Karpas-422 (cell line): ENCODE measurements around the gene HIPK2. TPM values are rescaled to one million over a fixed set of nuclear protein-coding genes. Genes with fewer than 3 reads are reported as not detected.

Experiments used
- DNase-seq: peaks from one replicate; pipeline ENCODE4 v3.0.0-alpha.2; 2015
- H2AFZ ChIP-seq: fragments of 200-600 bp; sonication (generic); 2 replicates; pipeline ENCODE4 v1.6.1; 2014; ENCODE audit warnings: antibody characterized with exemption, low read length, mixed read lengths
- H3K27ac ChIP-seq: fragments of 200-600 bp; sonication (generic); 2 replicates; pipeline ENCODE4 v1.5.1; 2014; ENCODE audit warnings: mild to moderate bottlenecking, low read length, moderate library complexity
- H3K27me3 ChIP-seq: fragments of 200-600 bp; sonication (generic); 2 replicates; pipeline ENCODE4 v1.6.1; 2014; ENCODE audit warnings: low read length, mixed read lengths
- H3K36me3 ChIP-seq: fragments of 200-600 bp; sonication (generic); 2 replicates; pipeline ENCODE4 v1.6.1; 2014; ENCODE audit warnings: low read length, mixed read lengths; ENCODE audit not compliant: insufficient read depth
- H3K4me1 ChIP-seq: fragments of 200-600 bp; sonication (generic); 2 replicates; pipeline ENCODE4 v1.6.1; 2014; ENCODE audit warnings: mild to moderate bottlenecking, low read length, mixed read lengths
- H3K4me2 ChIP-seq: fragments of 200-600 bp; sonication (generic); 2 replicates; pipeline ENCODE4 v1.6.1; 2014; ENCODE audit warnings: low read length, low read depth, mild to moderate bottlenecking; ENCODE audit not compliant: poor library complexity, severe bottlenecking
- H3K4me3 ChIP-seq: fragments of 200-600 bp; sonication (generic); 2 replicates; pipeline ENCODE4 v1.5.1; 2014; ENCODE audit warnings: mild to moderate bottlenecking, antibody characterized with exemption, low read length, mixed read lengths
- H3K79me2 ChIP-seq: fragments of 200-600 bp; sonication (generic); 2 replicates; pipeline ENCODE4 v1.6.1; 2014; ENCODE audit warnings: mild to moderate bottlenecking, low read length, mixed read lengths
- H3K9ac ChIP-seq: fragments of 200-600 bp; sonication (generic); 2 replicates; pipeline ENCODE4 v1.6.0; 2014; ENCODE audit warnings: low read length
- H3K9me2 ChIP-seq: fragments of 200-600 bp; sonication (generic), shearing (Covaris generic); replicated peaks from 2 replicates; pipeline ENCODE4 v1.6.0; 2014; ENCODE audit warnings: mild to moderate bottlenecking, low read length, moderate library complexity; ENCODE audit not compliant: insufficient read depth
- H3K9me3 ChIP-seq: fragments of 300-700, 200-600 bp; sonication (generic); 2 replicates; pipeline ENCODE4 v1.6.1; 2014; ENCODE audit warnings: low read length, mixed read lengths
- H4K20me1 ChIP-seq: fragments of 200-600 bp; sonication (generic); 2 replicates; pipeline ENCODE4 v1.6.1; 2014; ENCODE audit warnings: mild to moderate bottlenecking, antibody characterized with exemption, low read length, low read depth; ENCODE audit not compliant: insufficient read depth
- total RNA-seq: library from RNA; depleted of rRNA; stranded (reverse); fragments of >200 nt; shearing (Covaris generic); gene quantifications from 2 replicates; pipeline ENCODE4 v1.2.3, GENCODE V29; 2014; ENCODE audit warnings: low replicate concordance

The HIPK2 gene
- total RNA-seq, 1 experiment from 2014 or later, result not detected

- Histone ChIP-seq H3K9me2 (no peaks in the 10 kb centered on the region), H3K36me3 (no peaks in the 10 kb centered on the region), H3K79me2 (no peaks in the 10 kb centered on the region), H3K4me3 (no peak overlapping the region), H3K27ac (no peak overlapping the region), H3K9me3 (no peaks in the 10 kb centered on the region), H3K9ac (no peak overlapping the region), H3K27me3 (no peaks in the 10 kb centered on the region), H3K4me1 (no peaks in the 10 kb centered on the region), H4K20me1 (no peaks in the 10 kb centered on the region), H2AFZ (no peak overlapping the region), H3K4me2 (no peak overlapping the region)
- DNase-seq, result no peak
Observed at GRCh38 chr7:139541600-139542307, 236.0 kb downstream of the HIPK2 start.

- DNase-seq, result no peak
- no peak overlapping the region for H2AFZ ChIP-seq
- no peaks in the 10 kb centered on the region for H3K9me2 ChIP-seq
- no peaks in the 10 kb centered on the region for H3K79me2 ChIP-seq
- H3K9ac ChIP-seq, result no peak overlapping the region
- H3K4me2 ChIP-seq, result no peak overlapping the region
- no peaks in the 10 kb centered on the region for H3K36me3 ChIP-seq
- H3K27ac ChIP-seq, result no peak overlapping the region
- no peak overlapping the region for H3K4me3 ChIP-seq
- no peaks in the 10 kb centered on the region for H3K9me3 ChIP-seq
- H3K4me1 ChIP-seq, result no peaks in the 10 kb centered on the region
- no peaks in the 10 kb centered on the region for H4K20me1 ChIP-seq
- no peaks in the 10 kb centered on the region for H3K27me3 ChIP-seq
Observed at GRCh38 chr7:139540203-139540602, 237.6 kb downstream of the HIPK2 start.

- no peaks in the 10 kb centered on the region for H4K20me1 ChIP-seq
- H3K4me3 ChIP-seq, result no peak overlapping the region
- H3K79me2 ChIP-seq, result no peaks in the 10 kb centered on the region
- H3K27ac ChIP-seq, result no peak overlapping the region
- no peaks in the 10 kb centered on the region for H3K9me2 ChIP-seq
- H2AFZ ChIP-seq, result no peak overlapping the region
- H3K9ac ChIP-seq, result no peak overlapping the region
- H3K36me3 ChIP-seq, result no peaks in the 10 kb centered on the region
- no peak overlapping the region for H3K4me2 ChIP-seq
- H3K4me1 ChIP-seq, result no peaks in the 10 kb centered on the region
- H3K9me3 ChIP-seq, result no peaks in the 10 kb centered on the region
- H3K27me3 ChIP-seq, result no peaks in the 10 kb centered on the region
- DNase-seq, result no peak
Observed at GRCh38 chr7:139538881-139539635, 238.7 kb downstream of the HIPK2 start.

- no peak overlapping the region for H3K9ac ChIP-seq
- no peaks in the 10 kb centered on the region for H3K9me3 ChIP-seq
- H3K9me2 ChIP-seq, result no peaks in the 10 kb centered on the region
- no peak overlapping the region for H3K4me3 ChIP-seq
- no peaks in the 10 kb centered on the region for H3K79me2 ChIP-seq
- H3K4me1 ChIP-seq, result no peaks in the 10 kb centered on the region
- H3K36me3 ChIP-seq, result no peaks in the 10 kb centered on the region
- no peak overlapping the region for H3K4me2 ChIP-seq
- no peaks in the 10 kb centered on the region for H4K20me1 ChIP-seq
- H3K27ac ChIP-seq, result no peak overlapping the region
- H3K27me3 ChIP-seq, result no peaks in the 10 kb centered on the region
- H2AFZ ChIP-seq, result no peak overlapping the region
- DNase-seq, result no peak
Observed at GRCh38 chr7:139536152-139536551, 241.6 kb downstream of the HIPK2 start.

- DNase-seq, result no peak
- H3K9me2 ChIP-seq, result no peaks in the 10 kb centered on the region
- H3K4me2 ChIP-seq, result no peak overlapping the region
- no peak overlapping the region for H2AFZ ChIP-seq
- no peak overlapping the region for H3K27ac ChIP-seq
- no peaks in the 10 kb centered on the region for H3K36me3 ChIP-seq
- no peaks in the 10 kb centered on the region for H3K79me2 ChIP-seq
- H3K9ac ChIP-seq, result no peak overlapping the region
- no peaks in the 10 kb centered on the region for H3K4me1 ChIP-seq
- H3K4me3 ChIP-seq, result no peak overlapping the region
- H4K20me1 ChIP-seq, result no peaks in the 10 kb centered on the region
- H3K27me3 ChIP-seq, result no peaks in the 10 kb centered on the region
- no peaks in the 10 kb centered on the region for H3K9me3 ChIP-seq
Observed at GRCh38 chr7:139534966-139535651, 242.7 kb downstream of the HIPK2 start.

GRCh38 chr7:139534096-139534495, 243.7 kb downstream of the HIPK2 start:
- no peaks in the 10 kb centered on the region for H3K27me3 ChIP-seq
- H3K9ac ChIP-seq, result no peak overlapping the region
- no peak overlapping the region for H3K4me2 ChIP-seq
- H3K27ac ChIP-seq, result no peak overlapping the region
- H2AFZ ChIP-seq, result no peak overlapping the region
- no peaks in the 10 kb centered on the region for H3K9me2 ChIP-seq
- H3K36me3 ChIP-seq, result no peaks in the 10 kb centered on the region
- H3K4me3 ChIP-seq, result no peak overlapping the region
- no peaks in the 10 kb centered on the region for H3K4me1 ChIP-seq
- no peaks in the 10 kb centered on the region for H4K20me1 ChIP-seq
- H3K79me2 ChIP-seq, result no peaks in the 10 kb centered on the region
- no peak for DNase-seq
- no peaks in the 10 kb centered on the region for H3K9me3 ChIP-seq

GRCh38 chr7:139532636-139533155, 245.1 kb downstream of the HIPK2 start:
- H4K20me1 ChIP-seq, result no peaks in the 10 kb centered on the region
- H3K4me1 ChIP-seq, result no peaks in the 10 kb centered on the region
- no peaks in the 10 kb centered on the region for H3K9me2 ChIP-seq
- no peaks in the 10 kb centered on the region for H3K9me3 ChIP-seq
- no peaks in the 10 kb centered on the region for H3K27me3 ChIP-seq
- no peak for DNase-seq
- no peak overlapping the region for H2AFZ ChIP-seq
- H3K27ac ChIP-seq, result no peak overlapping the region
- no peak overlapping the region for H3K9ac ChIP-seq
- H3K79me2 ChIP-seq, result no peaks in the 10 kb centered on the region
- no peak overlapping the region for H3K4me3 ChIP-seq
- no peaks in the 10 kb centered on the region for H3K36me3 ChIP-seq
- no peak overlapping the region for H3K4me2 ChIP-seq

- no peak overlapping the region for H3K4me3 ChIP-seq
- H3K27ac ChIP-seq, result no peak overlapping the region
- DNase-seq, result no peak
- no peaks in the 10 kb centered on the region for H3K36me3 ChIP-seq
- H3K79me2 ChIP-seq, result no peaks in the 10 kb centered on the region
- no peaks in the 10 kb centered on the region for H3K9me2 ChIP-seq
- H3K27me3 ChIP-seq, result no peaks in the 10 kb centered on the region
- no peaks in the 10 kb centered on the region for H3K9me3 ChIP-seq
- H4K20me1 ChIP-seq, result no peaks in the 10 kb centered on the region
- H3K9ac ChIP-seq, result no peak overlapping the region
- H2AFZ ChIP-seq, result no peak overlapping the region
- no peak overlapping the region for H3K4me2 ChIP-seq
- no peaks in the 10 kb centered on the region for H3K4me1 ChIP-seq
Observed at GRCh38 chr7:139531094-139531493, 246.7 kb downstream of the HIPK2 start.
